ENCODE measurements around the gene CCNB2. TPM values are rescaled to one million over a fixed set of nuclear protein-coding genes. Genes with fewer than 3 reads are reported as not detected.

The CCNB2 gene
- total and polyA plus RNA-seq, 2 of the 8 experiments (the other 6 are each of a cell fraction or from before 2014, with no cell fraction given), result 70.7 to 92.1 TPM

DNA sequence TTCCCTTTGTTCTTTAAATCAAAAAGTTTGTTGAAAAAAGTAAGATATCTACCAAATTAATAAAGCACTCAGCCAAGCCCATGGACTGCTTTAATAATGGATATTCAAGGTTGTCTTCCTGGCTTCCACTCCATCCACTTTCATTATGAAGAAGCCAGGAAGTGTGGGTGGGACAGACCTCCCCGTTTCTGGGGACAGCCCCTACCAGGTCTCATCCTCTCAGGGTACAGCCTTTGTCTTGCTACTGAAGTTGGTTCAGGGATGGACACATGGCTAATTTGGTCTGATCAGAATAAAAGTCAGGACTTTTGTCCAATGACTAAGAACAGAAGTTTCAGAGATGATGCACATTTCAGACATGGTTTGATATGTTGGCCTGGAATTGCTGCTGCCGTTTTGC, 32.6 kb downstream of the CCNB2 start:
- no peaks in the 10 kb centered on the region for H3K27me3 ChIP-seq (replicated peaks in 1 of 4; ENCODE audit: control insufficient read depth in 3 of 4, extremely low read depth in 1 of 4, insufficient read depth in 3 of 4, low read length in 3 of 4)
- H3K4me3 ChIP-seq (ENCODE audit: extremely low read depth in 1 of 4, insufficient read depth in 2 of 4, low read depth in 3 of 4, low read length in 4 of 4), result no peak overlapping the region
- TF ChIP-seq SUZ12 (IDR thresholded peaks at IDR 0.05; ENCODE audit: low read length) (no peak), RAD21 (IDR thresholded peaks at IDR 0.05 in 1 of 2, conservative IDR thresholded peaks at IDR 0.05 in 1 of 2; ENCODE audit: low read depth in 2 of 2, low read length in 2 of 2) (no peak), SP1 (IDR thresholded peaks at IDR 0.05; ENCODE audit: low read depth, low read length) (no peak), CTCF (IDR thresholded peaks at IDR 0.05; ENCODE audit: control extremely low read depth in 1 of 3, insufficient read depth in 1 of 3, low read depth in 1 of 3, low read length in 3 of 3) (no peak), POLR2A (IDR thresholded peaks at IDR 0.05; ENCODE audit: control extremely low read depth in 1 of 2, low read depth in 2 of 2, low read length in 2 of 2) (no peak), POLR2AphosphoS5 (IDR thresholded peaks at IDR 0.05; ENCODE audit: low read depth, low read length) (no peak), ZNF274 (IDR thresholded peaks at IDR 0.05; ENCODE audit: borderline replicate concordance, extremely low read depth, low read length) (no peak), FOSL1 (IDR thresholded peaks at IDR 0.05; ENCODE audit: insufficient read depth, low read depth, low read length) (no peak), EP300 (IDR thresholded peaks at IDR 0.05; ENCODE audit: borderline replicate concordance in 1 of 2, low read depth in 2 of 2, low read length in 2 of 2) (no peak), CHD2 (IDR thresholded peaks at IDR 0.05; ENCODE audit: low read length) (no peak)

More for the DNA sequence above, 32.6 kb downstream of the CCNB2 start:
- Histone ChIP-seq H3K14ac (ENCODE audit: insufficient read length) (no peak overlapping the region), H3K23ac (ENCODE audit: insufficient read length) (no peak overlapping the region), H4K91ac (replicated peaks; ENCODE audit: insufficient read length, low read length) (no peak overlapping the region), H2BK20ac (ENCODE audit: low read length) (no peak overlapping the region), H4K8ac (ENCODE audit: extremely low read depth, insufficient read depth, low read length) (no peak overlapping the region), H3K4me2 (ENCODE audit: insufficient read depth in 1 of 2, low read depth in 2 of 2, low read length in 2 of 2) (no peak overlapping the region), H3K4me1 (replicated peaks in 1 of 4; ENCODE audit: control insufficient read depth in 3 of 4, insufficient read depth in 4 of 4, low read length in 3 of 4) (no peaks in the 10 kb centered on the region), H2BK120ac (replicated peaks; ENCODE audit: low read depth, low read length) (no peak overlapping the region), H3K56ac (replicated peaks; ENCODE audit: insufficient read length, low read depth, low read length) (no peak overlapping the region), H3K79me1 (ENCODE audit: low read depth, low read length) (0 out of 2 replicates have a peak, but pooled peaks cover 3% of the 10 kb centered on the region), H3K23me2 (ENCODE audit: low read depth, low read length) (no peaks in the 10 kb centered on the region; the same call in 1 of the 2 replicates), H3K9me3 (ENCODE audit: insufficient read depth in 2 of 2, low read depth in 1 of 2, low read length in 1 of 2) (no peaks in the 10 kb centered on the region), H4K20me1 (replicated peaks in 1 of 2; ENCODE audit: control insufficient read depth in 1 of 2, insufficient read depth in 2 of 2, low read length in 2 of 2) (no peaks in the 10 kb centered on the region), H3K27ac (ENCODE audit: low read depth, low read length) (no peak overlapping the region), H4K5ac (ENCODE audit: insufficient read length, low read depth, low read length) (no peak overlapping the region), H3K79me2 (ENCODE audit: control insufficient read depth in 1 of 2, insufficient read depth in 2 of 2, low read length in 2 of 2) (no peaks in the 10 kb centered on the region), H3K36me3 (ENCODE audit: control insufficient read depth in 2 of 4, insufficient read depth in 4 of 4, low read length in 3 of 4) (peaks cover 10 to 52% (median 28%) of the 10 kb centered on the region in 4 experiments), H3K18ac (ENCODE audit: extremely low read depth, low read length) (no peak overlapping the region), H2BK12ac (ENCODE audit: low read depth, low read length) (no peak overlapping the region), H3K9ac (replicated peaks in 1 of 4; ENCODE audit: extremely low read depth in 1 of 4, low read depth in 3 of 4, low read length in 3 of 4) (no peak overlapping the region), H2AK5ac (ENCODE audit: low read depth, low read length) (no peak overlapping the region), H2BK15ac (ENCODE audit: low read length) (no peak overlapping the region), H3K4ac (replicated peaks; ENCODE audit: insufficient read length, low read depth, low read length) (no peak overlapping the region), H2AFZ (ENCODE audit: low read length) (no peak overlapping the region), H2BK5ac (ENCODE audit: low read depth, low read length) (no peak overlapping the region)
- no peak for FAIRE-seq
- 79% methylated on average over 2 of the region's 2 CpGs; no CpG with 5 or more reads in 1 of the 2 experiments for WGBS, 2 experiments (ENCODE audit: extremely low coverage in 1 of 2, insufficient coverage in 1 of 2, insufficient read length in 1 of 2, insufficient replicate concordance in 2 of 2, low coverage in 1 of 2, low lambda C conversion rate in 2 of 2, missing lambda C conversion rate in 1 of 2)
- CTCF ChIA-PET (ENCODE audit: partially characterized antibody), result interaction anchor here (0.7 to 2.2 kb wide), 16 partner anchors 10 to 921 kb away, joined by 3 to 10 read pairs (median 4); no protein-coding TSS in a partner anchor
- no peak for DNase-seq (ENCODE audit: low read depth in 1 of 2, low spot score in 2 of 2)
- POLR2A ChIA-PET (ENCODE audit: partially characterized antibody), result interaction anchor here (0.6 to 1.2 kb wide), 2 partner anchors 12 to 254 kb away, joined by 3 to 6 read pairs; no protein-coding TSS in a partner anchor
